GM21619 (cell line): ENCODE measurements around the gene MORF4L1.
"Not testable (repeated sequence)": the region's sequence is repeated elsewhere in the genome, so short reads cannot be mapped to it uniquely, and the experiment has no call there.

Experiments
- ATAC-seq: cut with Tn5 transposase; IDR thresholded peaks from one replicate; pipeline ENCODE4 v1.9.1; 2021; ENCODE audit not compliant: unreplicated experiment

Gene MORF4L1, protein sequence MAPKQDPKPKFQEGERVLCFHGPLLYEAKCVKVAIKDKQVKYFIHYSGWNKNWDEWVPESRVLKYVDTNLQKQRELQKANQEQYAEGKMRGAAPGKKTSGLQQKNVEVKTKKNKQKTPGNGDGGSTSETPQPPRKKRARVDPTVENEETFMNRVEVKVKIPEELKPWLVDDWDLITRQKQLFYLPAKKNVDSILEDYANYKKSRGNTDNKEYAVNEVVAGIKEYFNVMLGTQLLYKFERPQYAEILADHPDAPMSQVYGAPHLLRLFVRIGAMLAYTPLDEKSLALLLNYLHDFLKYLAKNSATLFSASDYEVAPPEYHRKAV

GRCh38 chr15:78872155-78872971, at the start of gene MORF4L1:
Gene MORF4L1, plus strand, starts transcription at chr15:78872890. Its CDS starts 128 bp downstream, at chr15:78873018.
- ATAC-seq = peak; percentile 85

- no peak for ATAC-seq
Observed at GRCh38 chr15:78828920-78829319, 43.8 kb upstream of the MORF4L1 start.

- ATAC-seq = no peak
Observed at GRCh38 chr15:78830514-78831228, 42.0 kb upstream of the MORF4L1 start.

DNA sequence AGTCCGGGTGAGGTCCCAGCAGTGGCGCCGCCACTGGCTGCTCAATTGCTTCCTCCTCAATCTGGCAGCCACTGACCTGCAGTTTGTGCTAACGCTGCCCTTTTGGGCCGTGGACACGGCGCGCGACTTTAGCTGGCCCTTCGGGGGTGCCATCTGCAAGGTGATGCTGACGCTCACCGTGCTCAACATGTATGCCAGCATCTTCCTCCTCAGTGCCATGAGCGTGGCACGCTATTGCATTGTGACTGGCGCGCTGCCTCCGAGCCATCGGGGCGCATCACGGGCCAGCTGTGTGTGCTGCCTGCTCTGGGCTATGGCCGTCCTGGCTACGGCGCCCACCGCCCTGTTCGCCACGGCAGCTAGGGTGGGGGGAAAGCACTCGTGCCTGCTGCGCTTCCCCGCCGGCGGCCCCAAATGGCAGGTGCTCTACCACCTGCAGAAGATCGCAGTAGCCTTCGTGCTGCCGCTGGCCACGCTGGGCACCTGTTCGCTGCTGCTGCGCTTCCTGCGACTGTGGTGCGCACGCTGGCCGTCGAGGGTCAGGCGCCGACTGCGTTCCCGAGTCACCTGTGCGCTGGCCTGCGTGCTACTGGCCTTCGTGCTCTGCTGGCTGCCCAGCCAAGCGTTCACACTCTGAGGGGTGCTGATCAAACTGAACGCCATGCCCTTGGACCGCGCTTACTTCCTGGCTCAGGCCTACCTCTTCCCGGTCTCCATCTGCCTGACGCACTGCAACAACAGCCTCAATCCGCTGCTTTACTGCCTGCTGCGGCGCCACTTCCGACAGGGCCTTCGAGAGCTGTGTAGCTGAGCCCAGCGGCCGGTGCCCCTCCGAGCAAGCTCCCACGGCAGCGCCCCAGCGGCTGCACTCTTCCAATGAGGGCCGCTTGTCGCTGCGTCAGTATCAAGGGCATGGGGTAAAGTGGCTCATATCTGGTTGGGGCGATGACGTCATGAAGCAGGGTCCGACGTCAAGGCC, 41.2 kb upstream of the MORF4L1 start:
- no peak for ATAC-seq

- ATAC-seq = no peak
Observed at GRCh38 chr15:78836333-78836732, 36.4 kb upstream of the MORF4L1 start.

DNA sequence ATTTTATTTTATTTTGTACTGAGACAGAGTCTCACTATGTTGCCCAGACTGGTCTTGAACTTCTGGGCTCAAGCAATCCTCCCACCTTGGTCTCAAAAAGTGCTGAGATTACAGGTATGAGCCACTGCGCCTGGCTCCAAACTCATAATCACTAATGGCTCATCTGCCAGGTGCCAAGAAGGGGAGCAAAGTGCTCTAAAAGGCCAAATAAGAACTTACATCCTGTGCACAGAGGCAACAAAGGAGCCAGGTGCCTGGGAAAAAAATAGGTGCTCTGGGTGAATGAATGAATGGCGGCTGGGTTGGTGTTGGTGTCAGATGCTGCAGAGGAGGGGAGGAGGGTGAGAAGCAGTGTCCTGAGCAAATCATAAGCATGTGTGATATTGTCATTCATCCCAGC, 35.6 kb upstream of the MORF4L1 start:
- no peak for ATAC-seq

GRCh38 chr15:78837543-78837942, 35.1 kb upstream of the MORF4L1 start:
- ATAC-seq = no peak

- no peak for ATAC-seq
Observed at GRCh38 chr15:78838489-78838888, 34.2 kb upstream of the MORF4L1 start.

- ATAC-seq = not testable (repeated sequence)
Observed at GRCh38 chr15:78839151-78839550, 33.5 kb upstream of the MORF4L1 start.

GRCh38 chr15:78840661-78841375, 31.9 kb upstream of the MORF4L1 start:
- no peak for ATAC-seq

DNA sequence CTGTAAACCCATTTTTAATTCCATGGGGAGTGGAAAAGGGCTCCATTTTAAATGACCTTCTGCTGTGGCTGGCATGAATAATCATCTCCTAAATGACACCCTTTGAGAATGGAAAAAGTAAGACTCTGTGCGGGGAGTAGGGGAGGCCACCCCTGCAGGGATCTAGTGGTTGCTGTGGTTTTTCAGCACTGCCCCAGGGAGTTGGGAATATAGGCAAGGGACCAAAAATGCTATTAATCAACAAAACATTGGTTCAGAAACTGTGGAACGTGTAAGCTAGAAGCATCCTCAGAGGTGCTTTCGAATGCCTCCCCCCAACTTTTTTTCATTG, 31.3 kb upstream of the MORF4L1 start:
- ATAC-seq = no peak

DNA sequence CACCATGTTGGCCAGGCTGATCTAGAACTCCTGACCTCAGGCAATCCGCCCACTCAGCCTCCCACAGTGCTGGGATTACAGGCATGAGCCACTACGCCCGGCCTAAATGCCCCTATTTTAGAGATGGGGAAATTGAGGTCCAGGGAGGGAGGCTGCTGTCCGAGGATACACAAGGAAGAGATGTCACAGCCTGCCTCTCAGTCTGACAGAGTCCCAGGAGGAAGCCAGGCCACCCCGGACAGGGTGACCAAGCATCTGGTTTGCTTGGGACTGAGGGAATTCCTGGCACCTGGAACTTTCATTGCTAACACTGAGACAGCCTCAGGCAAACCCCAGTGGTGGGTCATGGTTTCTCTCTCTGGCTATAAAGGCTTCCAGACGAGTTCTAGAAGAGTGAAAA, 30.8 kb upstream of the MORF4L1 start:
- ATAC-seq = no peak

GRCh38 chr15:78842519-78842918, 30.2 kb upstream of the MORF4L1 start:
- peak; percentile 45 for ATAC-seq

DNA sequence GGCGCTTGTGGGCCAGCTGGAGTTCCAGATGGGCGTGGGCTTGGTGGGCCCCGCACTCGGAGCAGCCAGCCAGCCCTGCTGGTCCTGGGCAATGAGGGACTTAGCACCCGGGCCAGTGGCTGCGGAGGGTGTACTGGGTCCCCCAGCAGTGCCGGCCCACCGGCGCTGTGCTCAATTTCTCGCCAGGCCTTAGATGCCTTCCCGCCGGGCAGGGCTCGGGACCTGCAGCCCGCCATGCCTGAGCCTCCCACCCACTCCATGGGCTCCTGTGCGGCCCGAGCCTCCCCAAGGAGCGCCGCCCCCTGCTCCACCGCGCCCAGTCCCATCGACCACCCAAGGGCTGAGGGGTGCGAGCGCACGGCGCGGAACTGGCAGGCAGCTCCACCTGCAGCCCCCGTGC, 25.8 kb upstream of the MORF4L1 start:
- not testable (repeated sequence) for ATAC-seq

DNA sequence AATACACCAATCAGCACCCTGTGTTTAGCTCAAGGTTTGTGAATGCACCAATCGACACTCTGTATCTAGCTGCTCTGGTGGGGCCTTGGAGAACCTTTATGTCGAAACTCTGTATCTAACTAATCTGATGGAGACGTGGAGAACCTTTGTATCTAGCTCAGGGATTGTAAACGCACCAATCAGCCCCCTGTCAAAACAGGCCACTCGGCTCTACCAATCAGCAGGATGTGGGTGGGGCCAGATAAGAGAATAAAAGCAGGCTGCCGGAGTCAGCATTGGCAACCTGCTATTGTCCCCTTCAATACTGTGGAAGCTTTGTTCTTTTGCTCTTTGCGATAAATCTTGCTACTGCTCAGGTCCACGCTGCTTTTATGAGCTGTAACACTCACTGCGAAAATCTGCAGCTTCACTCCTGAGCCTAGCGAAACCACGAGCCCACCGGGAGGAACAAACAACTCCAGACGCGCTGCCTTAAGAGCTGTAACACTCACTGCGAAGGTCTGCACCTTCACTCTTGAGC, 25.2 kb upstream of the MORF4L1 start:
- ATAC-seq = not testable (repeated sequence)

DNA sequence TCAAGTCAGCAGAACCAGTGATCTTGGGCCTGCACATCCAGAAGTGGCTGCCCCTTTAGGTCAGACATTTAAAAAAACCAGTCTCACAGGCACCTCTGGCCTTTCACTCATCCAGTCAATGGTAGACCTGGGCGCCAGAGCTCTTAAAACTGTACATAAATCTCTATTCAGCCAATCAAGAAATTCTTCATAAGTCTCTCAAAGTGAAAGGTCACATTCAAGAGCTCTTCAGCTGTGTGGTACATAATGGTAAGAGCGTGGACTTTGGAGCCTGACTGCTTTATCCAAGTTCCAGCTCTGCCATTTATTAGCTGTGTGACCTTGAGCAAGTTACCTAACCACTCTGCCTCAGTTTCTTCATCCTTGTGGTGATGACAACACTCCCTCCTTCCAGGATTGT, 22.3 kb upstream of the MORF4L1 start:
- ATAC-seq = no peak

DNA sequence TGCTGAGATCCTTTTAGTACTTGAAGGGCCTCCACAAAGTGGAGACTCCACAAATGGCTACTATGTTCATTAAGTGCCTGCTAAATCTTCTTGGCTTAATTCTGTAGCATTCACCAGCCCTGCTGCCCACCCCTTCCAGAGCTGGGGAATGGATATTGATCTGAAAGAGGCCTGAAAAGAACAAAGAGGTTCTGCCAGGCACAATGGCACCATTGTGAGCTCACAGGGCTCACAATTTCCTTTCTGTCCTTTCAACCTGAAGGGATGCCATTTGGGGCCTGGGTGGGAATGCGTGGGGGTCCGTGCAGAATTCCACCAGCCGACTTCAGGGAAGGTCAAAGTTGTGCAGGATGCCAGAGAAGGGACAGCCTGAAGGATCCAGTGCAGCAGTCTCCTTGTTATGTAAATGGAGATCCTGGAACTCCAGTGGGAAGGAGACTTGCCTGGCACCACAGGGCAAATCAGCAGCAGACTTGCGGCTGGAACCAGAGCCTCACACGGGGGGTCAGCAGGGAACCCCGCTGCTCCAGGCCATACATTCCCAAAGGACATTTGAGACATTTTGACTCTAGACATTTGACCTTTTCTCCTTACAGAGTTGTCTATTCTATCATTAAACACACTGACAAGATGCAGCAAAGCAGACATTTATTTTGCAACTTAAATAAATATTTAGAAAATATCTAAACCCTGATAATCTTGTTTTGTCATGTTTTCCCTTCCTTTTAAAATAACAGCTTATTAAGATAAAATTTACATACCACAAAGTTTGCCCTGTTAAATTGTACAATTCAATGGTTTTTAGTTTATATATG, 21.5 kb upstream of the MORF4L1 start:
- ATAC-seq = no peak

- ATAC-seq = no peak
Observed at GRCh38 chr15:78853500-78853899, 19.2 kb upstream of the MORF4L1 start.

DNA sequence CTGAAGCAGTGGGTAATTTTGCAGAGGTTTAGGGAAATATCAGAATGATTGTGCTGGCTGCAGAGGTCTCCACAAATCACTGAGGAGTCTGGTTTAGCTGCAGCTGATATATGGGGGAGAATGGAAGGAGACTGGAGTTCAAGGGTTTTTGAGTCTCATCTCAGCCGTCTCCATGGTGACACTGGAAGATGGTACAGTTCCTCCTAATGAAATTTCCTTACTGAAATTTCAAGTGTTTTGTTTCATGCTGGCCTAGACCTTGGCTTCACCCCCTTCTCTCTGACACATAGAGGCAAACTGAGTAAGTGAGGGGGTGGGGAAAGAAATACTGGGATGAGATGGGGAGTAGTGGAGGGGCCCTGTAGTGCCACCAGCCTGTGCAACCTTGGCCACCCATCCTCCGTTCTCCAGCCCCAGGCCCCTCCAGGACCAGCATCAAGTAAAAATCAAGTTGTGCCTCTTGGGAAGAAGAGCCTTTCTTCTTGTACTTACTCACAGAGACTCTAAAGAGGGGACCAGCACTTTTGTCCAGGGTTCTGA, 17.8 kb upstream of the MORF4L1 start:
- ATAC-seq = no peak
